IMR-90 (cell line): ENCODE measurements around the gene PTX4. TPM values are rescaled to one million over a fixed set of nuclear protein-coding genes. Genes with fewer than 3 reads are reported as not detected.

ENCODE experiments used
- ATAC-seq: fragments of 200-7000 bp; cut with Tn5 transposase; 2 replicates; pipeline ENCODE4 v1.9.1; 2020; ENCODE audit warnings: low read depth, mild to moderate bottlenecking, moderate library complexity
- BruUV-seq: library from RNA; stranded (reverse); fragments of 400-500 nt; replicated peaks from 2 replicates; lab custom pipeline; 2021; lab: Mats Ljungman, UMichigan
- CTCF ChIA-PET: fragments of 300-600 bp; formaldehyde crosslinking; extraction: SDS; loops from one replicate; lab custom pipeline; 2021; ENCODE audit warnings: antibody characterized with exemption; lab: Yijun Ruan, JAX
- POLR2A ChIA-PET: fragments of 300-600 bp; sonication (Branson Sonifier 250); formaldehyde crosslinking; loops from one replicate; lab custom pipeline; 2022; ENCODE audit warnings: antibody characterized with exemption; ENCODE audit not compliant: unreplicated experiment; lab: Charles Lee
- DNase-seq: peaks from one replicate; pipeline ENCODE4 v3.0.0; 2013
- H2AFZ ChIP-seq: replicated peaks from 2 replicates; pipeline ENCODE3; 2013; ENCODE audit warnings: low read length, mild to moderate bottlenecking; ENCODE audit not compliant: poor library complexity
- H2AK5ac ChIP-seq: 2 replicates; pipeline ENCODE4 v1.6.1; 2013; ENCODE audit warnings: low read depth, low read length, inconsistent platforms
- H2AK9ac ChIP-seq: replicated peaks from 2 replicates; pipeline ENCODE3; 2013; ENCODE audit warnings: mild to moderate bottlenecking, low read depth, low read length, moderate library complexity; ENCODE audit not compliant: poor library complexity
- H2BK120ac ChIP-seq: 2 replicates; pipeline ENCODE4 v1.6.1; 2013; ENCODE audit warnings: low read depth, low read length, inconsistent platforms
- H2BK15ac ChIP-seq: 3 replicates; pipeline ENCODE4 v1.6.1; 2013; ENCODE audit warnings: low read depth, low read length, inconsistent platforms
- H2BK20ac ChIP-seq: 2 replicates; pipeline ENCODE4 v1.6.1; 2013; ENCODE audit warnings: low read depth, mild to moderate bottlenecking, inconsistent platforms, low read length, moderate library complexity
- H2BK5ac ChIP-seq: 2 replicates; pipeline ENCODE4 v1.6.1; 2013; ENCODE audit warnings: mild to moderate bottlenecking, low read depth, low read length, inconsistent platforms; ENCODE audit not compliant: poor library complexity, severe bottlenecking
- H3K14ac ChIP-seq: replicated peaks from 2 replicates; pipeline ENCODE4 v1.6.1; 2013; ENCODE audit warnings: low read depth, low read length, inconsistent platforms
- H3K18ac ChIP-seq: 2 replicates; pipeline ENCODE4 v1.6.1; 2013; ENCODE audit warnings: low read depth, low read length, control low read depth
- H3K23ac ChIP-seq: 2 replicates; pipeline ENCODE4 v1.6.1; 2013; ENCODE audit warnings: low read depth, low read length, inconsistent platforms
- H3K27ac ChIP-seq: 2 replicates; pipeline ENCODE4 v1.5.1; 2013; ENCODE audit warnings: mild to moderate bottlenecking, control low read depth, low read length; ENCODE audit not compliant: insufficient read depth
- H3K27me3 ChIP-seq: 2 replicates; pipeline ENCODE4 v1.6.1; 2013; ENCODE audit warnings: low read length; ENCODE audit not compliant: control insufficient read depth, insufficient read depth
- H3K36me3 ChIP-seq: 2 replicates; pipeline ENCODE4 v1.6.1; 2013; ENCODE audit warnings: low read length, mixed read lengths; ENCODE audit not compliant: control insufficient read depth, insufficient read depth
- H3K4ac ChIP-seq: 2 replicates; pipeline ENCODE4 v1.6.1; 2013; ENCODE audit warnings: low read depth, low read length, inconsistent platforms
- H3K4me1 ChIP-seq: 2 replicates; pipeline ENCODE4 v1.6.1; 2013; ENCODE audit warnings: low read length, mixed read lengths; ENCODE audit not compliant: control insufficient read depth, insufficient read depth
- H3K4me2 ChIP-seq: 2 replicates; pipeline ENCODE4 v1.6.1; 2013; ENCODE audit warnings: low read depth, mild to moderate bottlenecking, control low read depth, low read length, moderate library complexity
- H3K4me3 ChIP-seq: 2 replicates; pipeline ENCODE4 v1.5.1; 2013; ENCODE audit warnings: low read depth, mild to moderate bottlenecking, control low read depth, low read length, moderate library complexity; ENCODE audit not compliant: insufficient read depth
- H3K56ac ChIP-seq: 2 replicates; pipeline ENCODE4 v1.6.1; 2013; ENCODE audit warnings: low read length, inconsistent platforms; ENCODE audit not compliant: insufficient read depth; ENCODE audit errors: extremely low read depth
- H3K79me1 ChIP-seq, 2 experiments: 2 replicates each; pipeline ENCODE4 v1.6.1; 2013; ENCODE audit warnings: low read length in 2 of 2, inconsistent platforms in 1 of 2, low read depth in 1 of 2
- H3K9ac ChIP-seq: 2 replicates; pipeline ENCODE4 v1.6.1; 2013; ENCODE audit warnings: low read depth, low read length, control low read depth
- H3K9me1 ChIP-seq: 2 replicates; pipeline ENCODE4 v1.6.1; 2013; ENCODE audit warnings: low read length, inconsistent platforms; ENCODE audit not compliant: insufficient read depth
- H3K9me3 ChIP-seq: 2 replicates; pipeline ENCODE4 v1.6.1; 2013; ENCODE audit warnings: low read length; ENCODE audit not compliant: control insufficient read depth, insufficient read depth
- H4K20me1 ChIP-seq: 2 replicates; pipeline ENCODE4 v1.6.1; 2013; ENCODE audit warnings: low read length, inconsistent platforms; ENCODE audit not compliant: insufficient read depth
- H4K5ac ChIP-seq: 2 replicates; pipeline ENCODE4 v1.6.1; 2013; ENCODE audit warnings: mild to moderate bottlenecking, low read depth, low read length, control low read depth
- H4K8ac ChIP-seq, 2 experiments: 2 replicates each; pipeline ENCODE4 v1.6.1; 2013; ENCODE audit warnings: low read depth in 2 of 2, low read length in 2 of 2, control low read depth in 1 of 2, inconsistent platforms in 1 of 2
- H4K91ac ChIP-seq: 2 replicates; pipeline ENCODE4 v1.6.1; 2013; ENCODE audit warnings: low read depth, low read length, inconsistent platforms; ENCODE audit not compliant: insufficient read depth
- BHLHE40 ChIP-seq: fragments of 150-350 bp; IDR thresholded peaks from 2 replicates; pipeline ENCODE4 v1.6.1; 2016; ENCODE audit warnings: mild to moderate bottlenecking, low read depth, low read length
- CEBPB ChIP-seq: IDR thresholded peaks from 2 replicates; pipeline ENCODE4 v1.6.1; 2012; ENCODE audit warnings: low read depth, low read length, improper control_type of control experiment
- CHD1 ChIP-seq: IDR thresholded peaks from 2 replicates; pipeline ENCODE4 v1.6.1; 2012; ENCODE audit warnings: low read depth, low read length, improper control_type of control experiment
- FOS ChIP-seq: fragments of 150-350 bp; IDR thresholded peaks from 2 replicates; pipeline ENCODE4 v1.6.1; 2016; ENCODE audit warnings: low read depth, low read length
- MAFK ChIP-seq: IDR thresholded peaks from 2 replicates; pipeline ENCODE4 v1.6.1; 2012; ENCODE audit warnings: low read depth, low read length, improper control_type of control experiment
- MAZ ChIP-seq: IDR thresholded peaks from 2 replicates; pipeline ENCODE4 v1.6.1; 2012; ENCODE audit warnings: low read depth, mild to moderate bottlenecking, low read length, improper control_type of control experiment, moderate library complexity, borderline replicate concordance
- NFE2L2 ChIP-seq: fragments of 150-350 bp; IDR thresholded peaks from 2 replicates; pipeline ENCODE4 v1.6.1; 2016; ENCODE audit warnings: low read depth, mild to moderate bottlenecking, low read length
- RFX5 ChIP-seq: IDR thresholded peaks from 2 replicates; pipeline ENCODE4 v1.8.0; 2012; ENCODE audit warnings: low read depth, mild to moderate bottlenecking, low read length, moderate library complexity
- SMC3 ChIP-seq: fragments of 150-350 bp; IDR thresholded peaks from 2 replicates; pipeline ENCODE4 v1.6.1; 2016; ENCODE audit warnings: low read depth, mild to moderate bottlenecking, antibody characterized with exemption, low read length, moderate library complexity
- WGBS, 2 experiments: methylation state at CpG; one replicate each; pipeline versions ENCODE4 v1.1.5 to v1.1.7; 2013; ENCODE audit warnings: missing lambda C conversion rate in 2 of 2; ENCODE audit not compliant: insufficient read length in 1 of 2; ENCODE audit errors: extremely low coverage in 2 of 2; 5-methylcytosine and 5-hydroxymethylcytosine counted together
- dilution Hi-C: fragments of 300-500 bp; cut with HindIII; formaldehyde crosslinking; loops from one replicate; pipeline ENCODE4 v1.14.3; 2018; ENCODE audit warnings: low sequenced_read_pairs; ENCODE audit not compliant: unreplicated experiment
- in situ Hi-C: fragments of 300-500 bp; cut with MboI; formaldehyde crosslinking; loops from 3 replicates; pipeline ENCODE4 v1.14.3; 2019; ENCODE audit warnings: low sequenced_read_pairs, inconsistent platforms, mixed read lengths
- intact Hi-C: fragments of 100-400 bp; cut with micrococcal nuclease; formaldehyde crosslinking; loops from 2 replicates; pipeline ENCODE4 v1.10.0; 2022
- polyA plus RNA-seq, 3 experiments: library from polyadenylated mRNA; depleted of rRNA; stranded (reverse); fragments of >200 nt; gene quantifications; 2 replicates each; pipeline ENCODE4 v1.2.3, GENCODE V29; 2012; ENCODE audit warnings: low replicate concordance in 1 of 3
- total RNA-seq: library from RNA; depleted of rRNA; stranded (reverse); fragments of >200 nt; gene quantifications from 2 replicates; pipeline ENCODE4 v1.2.3, GENCODE V29; 2012
- TF ChIP-seq, protein P1 (sequence below): fragments of 150-350 bp; IDR thresholded peaks from 2 replicates; pipeline ENCODE4 v1.6.1; 2016; ENCODE audit warnings: low read depth, mild to moderate bottlenecking, low read length, moderate library complexity, borderline replicate concordance
- TF ChIP-seq, protein P2 (sequence below): fragments of 150-350 bp; IDR thresholded peaks from 2 replicates; pipeline ENCODE4 v1.6.1; 2017; ENCODE audit warnings: mild to moderate bottlenecking, antibody characterized with exemption, low read length, low read depth
- TF ChIP-seq, protein P3 (sequence below): conservative IDR thresholded peaks from 2 replicates; pipeline ENCODE4 v1.5.1; 2012; ENCODE audit warnings: mild to moderate bottlenecking, low read depth, low read length, improper control_type of control experiment

Gene PTX4
- total and polyA plus RNA-seq, 2 of the 4 experiments (the other 2 are of a cell fraction) = 0.07 TPM; not detected in 1

DNA sequence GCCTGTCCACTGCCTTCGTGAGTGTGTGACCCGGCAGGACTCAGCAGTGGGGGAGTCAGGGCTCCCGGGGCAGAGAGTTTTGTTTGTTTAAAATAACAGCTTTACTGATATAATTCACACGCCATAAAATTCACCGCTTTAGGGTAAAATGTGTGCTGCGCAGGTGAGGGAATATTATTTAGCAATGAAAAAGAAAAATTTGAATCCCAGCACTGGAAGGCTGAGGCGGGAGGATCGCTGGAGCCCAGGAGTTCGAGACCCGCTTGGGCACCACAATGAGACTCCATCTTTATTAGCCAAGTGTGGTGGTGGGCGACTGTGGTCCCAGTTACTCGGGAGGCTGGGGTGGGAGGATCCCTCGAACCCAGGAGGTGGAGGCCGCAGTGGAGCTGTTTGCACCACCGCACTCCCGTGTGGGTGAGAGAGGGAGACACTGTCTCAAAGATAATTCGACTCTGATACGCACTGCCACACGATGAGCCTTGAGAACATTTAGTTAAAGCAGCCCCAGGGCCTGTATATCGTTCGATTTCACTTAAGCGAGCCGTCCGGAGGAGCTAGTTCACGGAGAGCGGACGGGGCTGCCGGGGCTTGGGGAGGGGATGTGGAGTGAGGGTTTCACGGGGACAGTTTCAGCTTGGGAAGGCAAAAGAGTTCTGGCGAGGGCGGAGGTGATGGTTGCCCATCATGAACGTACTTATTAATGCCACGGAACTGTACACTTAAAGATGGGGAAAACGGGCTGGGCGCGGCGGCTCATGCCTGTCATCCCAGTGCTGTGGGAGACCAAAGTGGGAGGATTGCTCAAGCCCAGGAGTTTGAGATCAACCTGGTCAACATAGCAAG lies 14.6 kb upstream of the PTX4 start:
- dilution Hi-C loops = no loop called here

More for the DNA sequence above, 14.6 kb upstream of the PTX4 start:
- no peak overlapping the region for H3K27ac ChIP-seq
- no peaks in the 10 kb centered on the region; the same call in 1 of the 2 replicates for H4K20me1 ChIP-seq
- ChIA-PET POLR2A (no interaction called here), CTCF (no interaction called here)
- H2BK5ac ChIP-seq = no peak overlapping the region
- no peak overlapping the region for H2AK9ac ChIP-seq
- H3K9me1 ChIP-seq = no peaks in the 10 kb centered on the region
- H3K23ac ChIP-seq = no peak overlapping the region
- peaks cover 45% of the 10 kb centered on the region for H3K36me3 ChIP-seq
- ATAC-seq (no peak), DNase-seq (no peak)
- TF ChIP-seq CEBPB = no peak
- TF ChIP-seq SMC3 = no peak
- TF ChIP-seq, protein P1, sequence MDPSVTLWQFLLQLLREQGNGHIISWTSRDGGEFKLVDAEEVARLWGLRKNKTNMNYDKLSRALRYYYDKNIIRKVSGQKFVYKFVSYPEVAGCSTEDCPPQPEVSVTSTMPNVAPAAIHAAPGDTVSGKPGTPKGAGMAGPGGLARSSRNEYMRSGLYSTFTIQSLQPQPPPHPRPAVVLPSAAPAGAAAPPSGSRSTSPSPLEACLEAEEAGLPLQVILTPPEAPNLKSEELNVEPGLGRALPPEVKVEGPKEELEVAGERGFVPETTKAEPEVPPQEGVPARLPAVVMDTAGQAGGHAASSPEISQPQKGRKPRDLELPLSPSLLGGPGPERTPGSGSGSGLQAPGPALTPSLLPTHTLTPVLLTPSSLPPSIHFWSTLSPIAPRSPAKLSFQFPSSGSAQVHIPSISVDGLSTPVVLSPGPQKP = no peak
- TF ChIP-seq BHLHE40 = no peak
- TF ChIP-seq, protein P2, sequence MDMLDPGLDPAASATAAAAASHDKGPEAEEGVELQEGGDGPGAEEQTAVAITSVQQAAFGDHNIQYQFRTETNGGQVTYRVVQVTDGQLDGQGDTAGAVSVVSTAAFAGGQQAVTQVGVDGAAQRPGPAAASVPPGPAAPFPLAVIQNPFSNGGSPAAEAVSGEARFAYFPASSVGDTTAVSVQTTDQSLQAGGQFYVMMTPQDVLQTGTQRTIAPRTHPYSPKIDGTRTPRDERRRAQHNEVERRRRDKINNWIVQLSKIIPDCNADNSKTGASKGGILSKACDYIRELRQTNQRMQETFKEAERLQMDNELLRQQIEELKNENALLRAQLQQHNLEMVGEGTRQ = no peak
- TF ChIP-seq, protein P3, sequence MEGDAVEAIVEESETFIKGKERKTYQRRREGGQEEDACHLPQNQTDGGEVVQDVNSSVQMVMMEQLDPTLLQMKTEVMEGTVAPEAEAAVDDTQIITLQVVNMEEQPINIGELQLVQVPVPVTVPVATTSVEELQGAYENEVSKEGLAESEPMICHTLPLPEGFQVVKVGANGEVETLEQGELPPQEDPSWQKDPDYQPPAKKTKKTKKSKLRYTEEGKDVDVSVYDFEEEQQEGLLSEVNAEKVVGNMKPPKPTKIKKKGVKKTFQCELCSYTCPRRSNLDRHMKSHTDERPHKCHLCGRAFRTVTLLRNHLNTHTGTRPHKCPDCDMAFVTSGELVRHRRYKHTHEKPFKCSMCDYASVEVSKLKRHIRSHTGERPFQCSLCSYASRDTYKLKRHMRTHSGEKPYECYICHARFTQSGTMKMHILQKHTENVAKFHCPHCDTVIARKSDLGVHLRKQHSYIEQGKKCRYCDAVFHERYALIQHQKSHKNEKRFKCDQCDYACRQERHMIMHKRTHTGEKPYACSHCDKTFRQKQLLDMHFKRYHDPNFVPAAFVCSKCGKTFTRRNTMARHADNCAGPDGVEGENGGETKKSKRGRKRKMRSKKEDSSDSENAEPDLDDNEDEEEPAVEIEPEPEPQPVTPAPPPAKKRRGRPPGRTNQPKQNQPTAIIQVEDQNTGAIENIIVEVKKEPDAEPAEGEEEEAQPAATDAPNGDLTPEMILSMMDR = no peak
- no peak for TF ChIP-seq MAZ
- no peak for TF ChIP-seq RFX5
- no peak for TF ChIP-seq MAFK
- no peak for TF ChIP-seq NFE2L2
- TF ChIP-seq CHD1 = no peak
- no peak for TF ChIP-seq FOS
- no peaks in the 10 kb centered on the region for H3K4me1 ChIP-seq
- H3K9ac ChIP-seq = no peak overlapping the region
- no peak overlapping the region for H2AFZ ChIP-seq
- no peak overlapping the region for H4K5ac ChIP-seq
- H3K4ac ChIP-seq = no peak overlapping the region
- no peak overlapping the region for H3K56ac ChIP-seq
- BruUV-seq = no TSS peak
- H4K91ac ChIP-seq = no peak overlapping the region
- no peak overlapping the region for H3K4me3 ChIP-seq
- no peaks in the 10 kb centered on the region for H3K9me3 ChIP-seq
- no peaks in the 10 kb centered on the region for H3K27me3 ChIP-seq
- no peaks in the 10 kb centered on the region for H3K79me1 ChIP-seq
- no peak overlapping the region for H3K14ac ChIP-seq
- no peak overlapping the region for H2BK15ac ChIP-seq
- in situ Hi-C loops (no loop called here), intact Hi-C loops (no loop called here)
- H2BK120ac ChIP-seq = no peak overlapping the region
- no peak overlapping the region for H2AK5ac ChIP-seq
- 95% methylated on average over 14 of the region's 37 CpGs; no CpG with 5 or more reads in 1 of the 2 experiments for WGBS, 2 experiments
- H3K18ac ChIP-seq = no peak overlapping the region
- H3K4me2 ChIP-seq = no peak overlapping the region
- H4K8ac ChIP-seq = no peak overlapping the region
- no peak overlapping the region for H2BK20ac ChIP-seq
